HepG2 (cell line): ENCODE data around the gene ZNF814. TPM values are rescaled to one million over a fixed set of nuclear protein-coding genes. Genes with fewer than 3 reads are reported as not detected.

Experiments used
- CBX1 ChIP-seq: IDR thresholded peaks from one replicate; pipeline ENCODE4 v1.6.1; 2016; ENCODE audit warnings: antibody characterized with exemption, low read depth
- ERF ChIP-seq: IDR thresholded peaks from 2 replicates; pipeline ENCODE4 v1.6.1; 2018; ENCODE audit warnings: missing biosample characterization, missing genetic modification reagents
- GTF3A ChIP-seq: sonication (generic); formaldehyde crosslinking; conservative IDR thresholded peaks from 2 replicates; pipeline ENCODE4 v1.4.0; 2020; ENCODE audit warnings: mild to moderate bottlenecking, missing genetic modification reagents
- HDAC6 ChIP-seq: fragments of 200-600 bp; sonication (generic); IDR thresholded peaks from 2 replicates; pipeline ENCODE4 v1.7.0; 2017; ENCODE audit warnings: mild to moderate bottlenecking, antibody characterized with exemption, low read length, low read depth
- JDP2 ChIP-seq: sonication (generic); formaldehyde crosslinking; IDR thresholded peaks from 2 replicates; pipeline ENCODE4 v1.8.1; 2022; ENCODE audit warnings: missing genetic modification reagents, borderline replicate concordance
- MAZ ChIP-seq, 2 experiments: sonication (generic) in 1 of 2; formaldehyde crosslinking in 1 of 2; IDR thresholded peaks; 2 replicates each; pipeline versions ENCODE4 v1.5.0 to v1.6.1; 2012 to 2020; ENCODE audit warnings: low read depth in 2 of 2, mild to moderate bottlenecking in 2 of 2, borderline replicate concordance in 1 of 2, improper control_type of control experiment in 1 of 2, low read length in 1 of 2, missing genetic modification reagents in 1 of 2, moderate library complexity in 1 of 2
- MTA3 ChIP-seq: sonication (generic); formaldehyde crosslinking; IDR thresholded peaks from 2 replicates; pipeline ENCODE4 v1.4.0; 2020; ENCODE audit warnings: missing genetic modification reagents
- NAIF1 ChIP-seq: sonication (generic); formaldehyde crosslinking; IDR thresholded peaks from 2 replicates; pipeline ENCODE4 v1.5.0; 2020; ENCODE audit warnings: mild to moderate bottlenecking, missing genetic modification reagents, borderline replicate concordance
- RBFOX2 ChIP-seq: fragments of 200-400 bp; formaldehyde crosslinking; IDR thresholded peaks from 2 replicates; pipeline ENCODE4 v1.6.1; 2017; ENCODE audit warnings: low read depth, mild to moderate bottlenecking, low read length
- SOX5 ChIP-seq: IDR thresholded peaks from 2 replicates; pipeline ENCODE4 v1.6.1; 2016; ENCODE audit warnings: borderline replicate concordance
- ZNF12 ChIP-seq: sonication (generic); formaldehyde crosslinking; IDR thresholded peaks from 2 replicates; pipeline ENCODE4 v1.5.0; 2020; ENCODE audit warnings: missing genetic modification reagents
- ZNF121 ChIP-seq: sonication (generic); formaldehyde crosslinking; IDR thresholded peaks from 2 replicates; pipeline ENCODE4 v1.5.0; 2020; ENCODE audit warnings: mild to moderate bottlenecking, missing genetic modification reagents
- ZNF282 ChIP-seq: fragments of 450-650 bp; IDR thresholded peaks from 2 replicates; pipeline ENCODE4 v1.6.1; 2018; ENCODE audit not compliant: partially characterized antibody
- ZNF501 ChIP-seq: sonication (generic); formaldehyde crosslinking; IDR thresholded peaks from 2 replicates; pipeline ENCODE4 v1.5.1; 2020; ENCODE audit warnings: mild to moderate bottlenecking, moderate library complexity, missing genetic modification reagents
- polyA plus RNA-seq, 8 experiments: library from polyadenylated mRNA; depleted of rRNA in 3 of 8; stranded (reverse) in 7 of 8; unstranded in 1 of 8; fragments of >200 nt; fragmentation: Illumina TruSeq in 4 of 8; extraction: Trizol in 4 of 8; gene quantifications; 2 replicates each; pipeline versions ENCODE4 v1.2.1 to v1.2.3, GENCODE V29; 2011 to 2016; ENCODE audit warnings: low read depth in 4 of 8, missing spikeins in 1 of 8, mixed read lengths in 1 of 8; ENCODE audit not compliant: insufficient read depth in 1 of 8
- total RNA-seq, 5 experiments: library from RNA; depleted of rRNA; stranded (reverse); fragments of >200 nt; fragmentation: Illumina TruSeq; extraction: Trizol; gene quantifications; 2 replicates each; pipeline ENCODE4 v1.2.3, GENCODE V29; 2016; ENCODE audit warnings: low read depth in 1 of 5
- TF ChIP-seq, protein P1 (sequence below): sonication (generic); formaldehyde crosslinking; IDR thresholded peaks from 2 replicates; pipeline ENCODE4 v1.8.1; 2023; ENCODE audit warnings: mild to moderate bottlenecking, inconsistent platforms, moderate library complexity, missing genetic modification reagents, borderline replicate concordance
- TF ChIP-seq, protein P2 (sequence below): sonication (generic); formaldehyde crosslinking; IDR thresholded peaks from 2 replicates; pipeline ENCODE4 v1.4.0; 2020; ENCODE audit warnings: mild to moderate bottlenecking, missing genetic modification reagents, borderline replicate concordance
- TF ChIP-seq, protein P3 (sequence below): sonication (generic); formaldehyde crosslinking; IDR thresholded peaks from 2 replicates; pipeline ENCODE4 v1.4.0; 2020; ENCODE audit warnings: missing genetic modification reagents
- TF ChIP-seq, protein P4 (sequence below): sonication (generic); formaldehyde crosslinking; conservative IDR thresholded peaks from 2 replicates; pipeline ENCODE4 v1.4.0; 2020; ENCODE audit warnings: missing genetic modification reagents
- TF ChIP-seq, protein P5 (sequence below): sonication (generic); formaldehyde crosslinking; IDR thresholded peaks from 2 replicates; pipeline ENCODE4 v1.4.0; 2020; ENCODE audit warnings: missing genetic modification reagents, low read depth, mild to moderate bottlenecking, borderline replicate concordance

ZNF814 gene
- total and polyA plus RNA-seq, 2 of the 13 experiments (the other 11 are each of a cell fraction or from before 2014, with no cell fraction given) = 2.5 to 3.4 TPM

DNA sequence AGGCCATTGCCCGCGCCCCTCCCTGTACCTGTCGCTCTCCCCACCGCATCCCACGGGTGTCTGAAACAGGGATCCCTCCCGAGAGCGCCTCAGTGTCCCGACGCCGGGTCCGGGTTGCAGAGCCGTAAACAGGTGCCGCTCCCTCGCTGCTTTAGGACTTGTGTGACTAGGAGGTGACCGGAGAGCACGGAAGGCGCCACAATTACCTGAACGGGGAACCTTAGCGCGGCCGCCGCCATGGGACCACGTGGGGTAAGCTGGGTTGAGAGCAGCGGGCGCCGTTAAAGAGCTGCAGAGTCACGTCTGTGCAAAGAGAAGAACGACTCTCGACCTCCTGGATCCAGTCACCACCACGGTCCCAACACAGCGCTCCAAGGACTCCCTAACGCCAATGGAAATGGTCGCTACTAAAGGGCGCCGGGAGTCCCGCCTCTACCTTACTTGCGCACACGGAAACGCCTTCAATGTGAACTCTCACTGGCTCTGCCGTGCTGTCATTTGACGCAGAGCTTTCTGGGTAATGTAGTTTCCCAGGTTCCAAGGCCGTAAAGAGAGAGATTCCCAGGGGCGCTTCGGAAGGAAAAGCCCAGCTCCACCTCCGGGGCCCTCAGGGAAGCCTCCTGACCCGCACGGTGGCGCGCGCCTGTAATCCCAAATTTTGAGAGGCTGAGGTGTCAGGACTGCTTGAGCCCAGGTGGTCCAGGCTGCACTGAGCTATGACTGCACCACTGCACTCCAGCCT lies 74.2 kb downstream of the ZNF814 start, which contains the start of gene ZNF552 (continued):
- TF ChIP-seq ZNF12 = no peak
- no peak for TF ChIP-seq MAZ (IDR thresholded peaks at IDR 0.05; ENCODE audit: borderline replicate concordance, low read depth, low read length)
- peak; percentile 29; the same call in 1 of the 2 replicates for TF ChIP-seq MAZ (CRISPR knock-in tag; IDR thresholded peaks at IDR 0.05; ENCODE audit: low read depth)
- no peak for TF ChIP-seq HDAC6
- TF ChIP-seq, protein P1, sequence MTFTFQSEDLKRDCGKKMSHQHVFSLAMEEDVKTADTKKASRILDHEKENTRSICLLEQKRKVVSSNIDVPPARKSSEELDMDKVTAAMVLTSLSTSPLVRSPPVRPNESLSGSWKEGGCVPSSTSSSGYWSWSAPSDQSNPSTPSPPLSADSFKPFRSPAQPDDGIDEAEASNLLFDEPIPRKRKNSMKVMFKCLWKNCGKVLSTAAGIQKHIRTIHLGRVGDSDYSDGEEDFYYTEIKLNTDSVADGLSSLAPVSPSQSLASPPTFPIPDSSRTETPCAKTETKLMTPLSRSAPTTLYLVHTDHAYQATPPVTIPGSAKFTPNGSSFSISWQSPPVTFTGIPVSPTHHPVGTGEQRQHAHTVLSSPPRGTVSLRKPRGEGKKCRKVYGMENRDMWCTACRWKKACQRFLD (CRISPR knock-in tag) = 0 out of 2 replicates have a peak, but pooled peaks have one; percentile 43
- peak; percentile 60; the same call in 1 of the 2 replicates for TF ChIP-seq RBFOX2
- no peak for TF ChIP-seq MTA3 (CRISPR knock-in tag)
- no peak for TF ChIP-seq JDP2 (CRISPR knock-in tag)
- TF ChIP-seq NAIF1 (CRISPR knock-in tag) = no peak
- 0 out of 2 replicates have a peak, but pooled peaks have one; percentile 29 for TF ChIP-seq SOX5 (CRISPR knock-in tag)
- TF ChIP-seq ERF = peak; percentile 49
- TF ChIP-seq, protein P2, sequence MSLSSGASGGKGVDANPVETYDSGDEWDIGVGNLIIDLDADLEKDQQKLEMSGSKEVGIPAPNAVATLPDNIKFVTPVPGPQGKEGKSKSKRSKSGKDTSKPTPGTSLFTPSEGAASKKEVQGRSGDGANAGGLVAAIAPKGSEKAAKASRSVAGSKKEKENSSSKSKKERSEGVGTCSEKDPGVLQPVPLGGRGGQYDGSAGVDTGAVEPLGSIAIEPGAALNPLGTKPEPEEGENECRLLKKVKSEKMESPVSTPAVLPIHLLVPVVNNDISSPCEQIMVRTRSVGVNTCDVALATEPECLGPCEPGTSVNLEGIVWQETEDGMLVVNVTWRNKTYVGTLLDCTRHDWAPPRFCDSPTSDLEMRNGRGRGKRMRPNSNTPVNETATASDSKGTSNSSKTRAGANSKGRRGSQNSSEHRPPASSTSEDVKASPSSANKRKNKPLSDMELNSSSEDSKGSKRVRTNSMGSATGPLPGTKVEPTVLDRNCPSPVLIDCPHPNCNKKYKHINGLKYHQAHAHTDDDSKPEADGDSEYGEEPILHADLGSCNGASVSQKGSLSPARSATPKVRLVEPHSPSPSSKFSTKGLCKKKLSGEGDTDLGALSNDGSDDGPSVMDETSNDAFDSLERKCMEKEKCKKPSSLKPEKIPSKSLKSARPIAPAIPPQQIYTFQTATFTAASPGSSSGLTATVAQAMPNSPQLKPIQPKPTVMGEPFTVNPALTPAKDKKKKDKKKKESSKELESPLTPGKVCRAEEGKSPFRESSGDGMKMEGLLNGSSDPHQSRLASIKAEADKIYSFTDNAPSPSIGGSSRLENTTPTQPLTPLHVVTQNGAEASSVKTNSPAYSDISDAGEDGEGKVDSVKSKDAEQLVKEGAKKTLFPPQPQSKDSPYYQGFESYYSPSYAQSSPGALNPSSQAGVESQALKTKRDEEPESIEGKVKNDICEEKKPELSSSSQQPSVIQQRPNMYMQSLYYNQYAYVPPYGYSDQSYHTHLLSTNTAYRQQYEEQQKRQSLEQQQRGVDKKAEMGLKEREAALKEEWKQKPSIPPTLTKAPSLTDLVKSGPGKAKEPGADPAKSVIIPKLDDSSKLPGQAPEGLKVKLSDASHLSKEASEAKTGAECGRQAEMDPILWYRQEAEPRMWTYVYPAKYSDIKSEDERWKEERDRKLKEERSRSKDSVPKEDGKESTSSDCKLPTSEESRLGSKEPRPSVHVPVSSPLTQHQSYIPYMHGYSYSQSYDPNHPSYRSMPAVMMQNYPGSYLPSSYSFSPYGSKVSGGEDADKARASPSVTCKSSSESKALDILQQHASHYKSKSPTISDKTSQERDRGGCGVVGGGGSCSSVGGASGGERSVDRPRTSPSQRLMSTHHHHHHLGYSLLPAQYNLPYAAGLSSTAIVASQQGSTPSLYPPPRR = 0 out of 2 replicates have a peak, but pooled peaks have one; percentile 7
- no peak for TF ChIP-seq ZNF121 (CRISPR knock-in tag)
- TF ChIP-seq ZNF501 (CRISPR knock-in tag) = peak; percentile 65
- TF ChIP-seq, protein P3, sequence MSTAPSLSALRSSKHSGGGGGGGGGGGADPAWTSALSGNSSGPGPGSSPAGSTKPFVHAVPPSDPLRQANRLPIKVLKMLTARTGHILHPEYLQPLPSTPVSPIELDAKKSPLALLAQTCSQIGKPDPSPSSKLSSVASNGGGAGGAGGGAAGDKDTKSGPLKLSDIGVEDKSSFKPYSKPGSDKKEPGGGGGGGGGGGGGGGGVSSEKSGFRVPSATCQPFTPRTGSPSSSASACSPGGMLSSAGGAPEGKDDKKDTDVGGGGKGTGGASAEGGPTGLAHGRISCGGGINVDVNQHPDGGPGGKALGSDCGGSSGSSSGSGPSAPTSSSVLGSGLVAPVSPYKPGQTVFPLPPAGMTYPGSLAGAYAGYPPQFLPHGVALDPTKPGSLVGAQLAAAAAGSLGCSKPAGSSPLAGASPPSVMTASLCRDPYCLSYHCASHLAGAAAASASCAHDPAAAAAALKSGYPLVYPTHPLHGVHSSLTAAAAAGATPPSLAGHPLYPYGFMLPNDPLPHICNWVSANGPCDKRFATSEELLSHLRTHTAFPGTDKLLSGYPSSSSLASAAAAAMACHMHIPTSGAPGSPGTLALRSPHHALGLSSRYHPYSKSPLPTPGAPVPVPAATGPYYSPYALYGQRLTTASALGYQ (CRISPR knock-in tag) = no peak
- no peak for TF ChIP-seq GTF3A (CRISPR knock-in tag)
- TF ChIP-seq, protein P4, sequence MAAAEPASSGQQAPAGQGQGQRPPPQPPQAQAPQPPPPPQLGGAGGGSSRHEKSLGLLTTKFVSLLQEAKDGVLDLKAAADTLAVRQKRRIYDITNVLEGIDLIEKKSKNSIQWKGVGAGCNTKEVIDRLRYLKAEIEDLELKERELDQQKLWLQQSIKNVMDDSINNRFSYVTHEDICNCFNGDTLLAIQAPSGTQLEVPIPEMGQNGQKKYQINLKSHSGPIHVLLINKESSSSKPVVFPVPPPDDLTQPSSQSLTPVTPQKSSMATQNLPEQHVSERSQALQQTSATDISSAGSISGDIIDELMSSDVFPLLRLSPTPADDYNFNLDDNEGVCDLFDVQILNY (CRISPR knock-in tag) = no peak
- no peak for TF ChIP-seq CBX1
- no peak for TF ChIP-seq ZNF282
- TF ChIP-seq, protein P5, sequence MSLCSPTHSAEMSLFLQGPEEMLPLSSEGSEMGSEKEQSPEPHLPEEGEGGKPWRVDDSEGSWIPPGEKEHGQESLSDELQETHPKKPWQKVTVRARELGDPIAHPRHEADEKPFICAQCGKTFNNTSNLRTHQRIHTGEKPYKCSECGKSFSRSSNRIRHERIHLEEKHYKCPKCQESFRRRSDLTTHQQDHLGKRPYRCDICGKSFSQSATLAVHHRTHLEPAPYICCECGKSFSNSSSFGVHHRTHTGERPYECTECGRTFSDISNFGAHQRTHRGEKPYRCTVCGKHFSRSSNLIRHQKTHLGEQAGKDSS (CRISPR knock-in tag) = 0 out of 2 replicates have a peak, but pooled peaks have one; percentile 42
